ENCODE measurements around the gene TCP1.
"Not testable (repeated sequence)": the region's sequence is repeated elsewhere in the genome, so short reads cannot be mapped to it uniquely, and the experiment has no call there.

TCP1 gene

GRCh38 chr6:159789377-159790148 lies at the start of gene TCP1:
TCP1 (minus strand) TSS chr6:159789602; CDS start chr6:159789468, 134 bp downstream.
- peak; percentile 97 for DNase-seq (ENCODE audit: low spot score)

DNA sequence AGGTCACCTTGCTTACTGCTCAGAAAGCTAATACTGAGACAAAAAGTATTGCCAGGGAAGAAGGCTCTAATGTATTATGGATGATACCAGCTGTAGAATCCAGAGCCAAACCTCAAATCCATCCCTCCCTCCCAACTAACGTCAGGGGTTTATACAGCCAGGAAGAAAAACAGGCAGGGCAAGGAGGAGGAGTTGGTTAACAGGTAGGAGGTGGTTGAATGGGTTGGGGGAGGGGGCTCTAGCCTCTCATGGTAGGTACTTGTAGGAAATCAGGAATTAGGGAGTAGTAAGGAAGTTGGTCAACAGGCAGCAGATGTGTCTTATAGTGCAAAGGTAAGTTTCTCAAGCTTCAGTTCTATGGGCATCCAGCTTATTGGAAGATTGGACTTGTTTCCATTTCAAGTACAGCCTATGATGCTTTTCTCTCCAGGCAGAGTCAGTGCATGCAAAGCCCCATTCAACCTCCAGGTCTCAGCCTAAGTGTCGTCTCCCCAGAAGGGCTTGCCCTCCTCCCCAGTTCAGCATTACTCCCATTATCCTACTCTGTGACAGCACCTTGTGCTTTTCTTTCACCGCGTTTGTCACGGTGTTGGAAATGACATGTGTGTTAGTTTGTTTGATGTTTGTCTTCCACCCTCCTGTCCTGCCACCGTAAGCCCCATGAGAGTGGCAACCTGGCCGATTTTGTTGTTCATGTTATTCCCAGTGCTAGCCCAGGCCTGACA lies 48.8 kb upstream of the TCP1 start:
- DNase-seq (ENCODE audit: low spot score) = no peak

GRCh38 chr6:159837511-159837910 lies 48.1 kb upstream of the TCP1 start:
- DNase-seq (ENCODE audit: low spot score) = no peak

DNA sequence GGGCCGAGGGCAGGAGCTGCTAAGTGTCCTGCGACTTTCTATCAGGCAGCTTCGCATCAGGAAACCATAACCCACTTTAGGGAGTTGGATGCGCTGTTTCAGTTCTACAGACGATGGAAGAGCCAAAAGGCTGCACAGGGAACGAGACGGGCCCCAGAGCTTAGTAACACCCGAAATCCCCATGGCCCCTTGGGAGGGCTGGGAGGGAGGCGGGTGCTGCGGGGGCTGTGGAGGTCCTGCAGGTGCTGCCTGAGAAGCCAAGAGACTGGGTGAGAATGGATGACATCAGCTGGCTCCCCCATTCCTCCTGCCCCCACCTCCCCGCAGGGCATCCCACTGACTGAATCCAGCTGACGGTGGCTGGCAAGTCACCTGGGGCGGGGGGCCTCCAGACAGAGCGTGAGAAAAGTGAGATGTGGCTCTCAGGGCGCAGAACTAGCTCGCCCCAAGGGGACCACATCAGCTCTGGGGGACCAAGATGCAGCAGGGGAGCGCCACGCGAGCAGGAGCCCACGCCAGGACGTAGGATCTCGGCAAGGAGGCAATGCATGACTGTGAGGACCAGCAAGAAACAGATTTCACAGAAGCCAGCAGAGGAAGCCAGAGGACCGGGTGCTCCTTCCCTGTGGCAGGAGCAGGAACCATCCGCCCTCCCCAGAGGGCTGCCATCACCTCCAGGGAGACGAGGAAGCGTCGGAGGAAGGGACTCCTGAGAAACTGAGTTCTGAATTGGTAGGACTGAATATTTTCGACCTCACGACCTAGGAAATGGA lies 47.5 kb upstream of the TCP1 start:
- no peak for DNase-seq (ENCODE audit: low spot score)

DNA sequence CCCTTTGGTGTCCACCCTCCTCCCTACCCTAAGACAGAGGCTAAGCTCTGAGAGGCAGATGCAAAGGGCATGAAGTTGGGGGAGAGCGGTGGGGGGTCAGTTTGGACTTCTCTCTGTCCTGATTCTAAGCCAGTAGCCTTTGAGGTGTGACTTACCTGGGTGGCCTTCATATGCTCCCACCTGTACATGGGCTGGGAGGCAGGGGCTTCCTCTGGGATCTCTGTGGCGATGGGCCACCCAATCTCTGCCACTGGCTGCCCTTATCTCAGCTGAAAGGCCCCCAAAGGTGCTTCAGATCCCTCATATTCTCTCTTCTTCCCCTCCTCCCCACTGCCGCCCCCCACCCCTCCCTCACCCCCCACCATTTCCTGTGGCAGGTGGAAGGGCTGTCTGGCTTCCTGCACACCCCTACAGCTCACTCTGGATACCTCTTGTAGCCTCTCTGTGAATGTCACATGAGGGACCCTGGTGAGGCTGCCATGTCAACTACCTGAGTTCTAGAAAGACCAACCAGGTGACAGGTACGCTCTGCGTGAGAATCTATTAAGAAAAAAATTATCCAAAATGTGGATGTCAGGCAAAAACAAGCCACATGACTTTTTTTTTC lies 44.7 kb upstream of the TCP1 start:
- no peak for DNase-seq (ENCODE audit: low spot score)

DNA sequence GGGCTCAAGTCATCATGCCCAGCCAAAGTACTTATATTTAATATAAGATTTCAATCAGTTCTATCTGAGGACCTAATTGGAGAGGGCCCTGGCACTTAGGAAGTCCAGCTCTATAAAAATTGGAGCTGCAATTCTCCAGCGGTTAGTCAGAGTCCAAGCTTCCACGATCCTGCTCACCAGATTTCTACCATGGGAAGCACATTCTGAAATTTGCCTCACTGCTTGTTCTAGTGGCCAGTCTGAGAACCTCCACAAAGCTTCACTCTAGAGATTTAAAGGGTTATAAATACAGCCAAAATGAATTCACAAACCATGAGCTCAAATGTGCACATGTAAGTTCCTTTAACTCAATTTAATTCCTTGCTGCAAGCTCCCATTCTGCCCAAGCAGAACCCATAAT lies 44.2 kb upstream of the TCP1 start:
- DNase-seq (ENCODE audit: low spot score) = peak; percentile 44

- no peak for DNase-seq (ENCODE audit: low spot score)
Observed at GRCh38 chr6:159832946-159833345, 43.5 kb upstream of the TCP1 start.

DNA sequence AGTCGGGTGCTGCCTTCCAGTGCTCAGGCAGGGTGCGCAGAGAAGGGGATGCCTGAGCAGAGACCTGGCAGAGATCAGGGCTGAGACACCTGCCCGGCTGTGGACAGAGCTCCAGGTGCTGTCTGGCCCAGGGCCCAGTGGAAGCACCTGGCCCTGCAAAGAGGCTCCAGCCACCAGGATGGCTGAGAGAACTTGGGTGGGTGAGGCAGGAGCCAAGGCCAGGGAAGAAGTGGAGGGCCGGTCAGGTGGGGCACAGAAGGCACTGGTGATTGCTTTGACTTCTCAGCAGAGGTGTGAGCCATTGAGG lies 41.9 kb upstream of the TCP1 start:
- DNase-seq (ENCODE audit: low spot score) = no peak

GRCh38 chr6:159830501-159831372 lies 41.3 kb upstream of the TCP1 start:
- DNase-seq (ENCODE audit: low spot score) = peak; percentile 19

GRCh38 chr6:159829526-159829925 lies 40.1 kb upstream of the TCP1 start:
- no peak for DNase-seq (ENCODE audit: low spot score)

DNA sequence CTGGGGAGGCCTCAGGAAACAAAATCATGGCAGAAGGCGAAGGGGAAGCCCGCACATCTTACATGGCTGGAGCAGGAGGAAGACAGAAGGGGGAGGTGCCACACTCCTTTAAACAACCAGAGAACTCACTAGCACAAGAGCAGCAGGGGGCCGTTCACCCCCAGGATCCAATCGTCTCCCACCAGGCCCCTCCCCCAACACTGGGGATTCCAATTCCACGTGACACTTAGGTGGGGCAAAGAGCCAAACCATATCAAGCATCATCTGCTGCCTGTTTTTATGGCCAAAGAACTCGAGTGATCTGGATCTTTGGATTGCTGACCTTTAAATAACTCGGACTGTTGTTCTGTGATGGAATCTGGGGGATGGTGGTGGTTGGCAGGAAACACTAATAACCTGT lies 38.7 kb upstream of the TCP1 start:
- no peak for DNase-seq (ENCODE audit: low spot score)

GRCh38 chr6:159826968-159827647 lies 37.7 kb upstream of the TCP1 start:
- DNase-seq (ENCODE audit: low spot score) = no peak

GRCh38 chr6:159826004-159826403 lies 36.6 kb upstream of the TCP1 start:
- no peak for DNase-seq (ENCODE audit: low spot score)

DNA sequence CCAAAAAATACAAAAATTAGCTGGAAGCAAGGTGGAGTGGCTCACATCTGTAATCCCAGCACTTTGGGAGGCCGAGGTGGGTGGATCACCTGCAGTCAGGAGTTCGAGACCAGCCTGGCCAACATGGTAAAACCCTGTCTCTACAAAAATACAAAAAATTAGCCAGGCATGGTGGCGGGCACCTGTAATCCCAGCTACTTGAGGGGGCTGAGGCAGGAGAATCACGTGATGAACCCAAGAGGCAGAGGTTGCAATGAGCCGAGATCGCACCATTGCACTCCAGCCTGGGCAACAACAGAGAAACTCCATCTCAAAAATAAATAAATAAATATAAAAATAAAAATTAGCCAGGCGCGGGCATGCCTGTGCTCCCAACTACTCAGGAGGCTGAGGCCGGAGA lies 35.3 kb upstream of the TCP1 start:
- not testable (repeated sequence) for DNase-seq (ENCODE audit: low spot score)

DNA sequence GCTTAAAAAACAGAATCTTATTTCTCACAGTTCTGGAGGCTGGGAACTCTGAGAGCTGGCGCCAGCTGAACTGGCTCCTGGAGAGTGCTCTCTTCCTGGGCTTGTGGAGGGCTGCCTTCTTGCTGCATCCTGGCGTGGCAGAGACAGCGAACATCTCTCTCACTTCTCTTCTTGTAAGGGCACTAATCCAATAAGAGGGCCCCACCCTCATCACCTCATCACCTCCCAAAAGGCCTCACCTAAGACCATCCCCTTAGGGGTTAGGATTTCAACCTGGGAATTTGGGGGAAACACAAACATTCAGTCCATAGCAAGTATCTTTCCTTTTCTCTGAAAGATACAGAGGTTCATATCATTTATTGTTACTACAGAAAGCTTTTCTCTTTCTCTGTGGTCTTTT lies 34.6 kb upstream of the TCP1 start:
- DNase-seq (ENCODE audit: low spot score) = no peak

DNA sequence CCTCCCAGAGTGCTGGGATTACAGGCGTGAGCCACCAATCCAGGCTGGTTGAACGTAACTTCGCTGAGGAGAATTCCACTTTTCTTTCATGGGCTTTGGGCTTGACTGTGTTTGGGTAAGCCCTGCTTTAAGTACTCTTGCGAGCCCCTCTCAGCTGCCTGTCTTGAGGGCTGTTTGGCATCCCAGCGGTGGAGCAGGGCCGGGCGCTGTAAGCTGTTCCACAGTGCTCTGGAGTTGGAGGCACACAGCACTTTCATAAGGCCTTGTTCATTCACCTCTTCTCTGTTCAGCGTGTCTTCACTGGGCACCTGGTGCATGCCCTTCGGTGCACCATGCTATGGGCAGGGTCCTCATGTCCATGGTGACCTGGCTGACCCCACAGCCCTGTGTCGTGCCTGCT lies 32.3 kb upstream of the TCP1 start:
- DNase-seq (ENCODE audit: low spot score) = no peak

- no peak for DNase-seq (ENCODE audit: low spot score)
Observed at GRCh38 chr6:159821122-159821521, 31.7 kb upstream of the TCP1 start.

DNA sequence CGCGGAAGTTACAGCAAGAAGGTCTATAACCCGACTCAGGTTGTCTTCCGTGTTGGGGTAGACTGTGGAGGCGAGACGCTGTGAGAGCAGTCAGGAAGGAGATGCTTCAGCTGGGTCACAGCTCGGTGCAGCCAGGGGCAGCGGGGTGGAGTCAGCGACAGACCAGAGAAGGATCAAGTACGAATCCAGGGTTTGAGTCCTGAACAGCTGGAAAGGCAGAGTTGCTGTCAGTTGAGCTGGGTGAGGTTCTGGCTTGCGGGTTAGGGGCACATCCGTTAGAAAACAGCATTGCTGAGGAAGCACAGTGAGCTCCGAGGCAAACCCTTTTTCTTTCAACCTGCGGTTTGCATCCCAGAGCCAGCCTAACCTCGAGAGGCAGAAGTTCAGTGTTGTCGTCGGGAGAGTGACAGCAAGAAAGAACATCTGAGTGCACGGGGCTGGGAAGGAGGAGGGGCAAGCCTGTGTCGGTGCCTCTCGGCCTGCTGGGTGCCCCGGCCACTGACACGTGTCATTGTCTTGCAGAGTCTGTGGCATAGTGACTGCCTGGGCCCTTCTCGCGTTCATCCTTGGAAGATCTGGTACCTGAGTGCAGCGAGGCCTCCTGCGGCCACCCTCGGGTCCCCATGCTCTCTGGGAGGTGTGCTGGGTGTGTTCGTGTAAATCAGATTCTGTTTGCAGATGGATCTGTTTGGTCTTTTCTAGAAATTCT lies 30.7 kb upstream of the TCP1 start:
- DNase-seq (ENCODE audit: low spot score) = no peak

DNA sequence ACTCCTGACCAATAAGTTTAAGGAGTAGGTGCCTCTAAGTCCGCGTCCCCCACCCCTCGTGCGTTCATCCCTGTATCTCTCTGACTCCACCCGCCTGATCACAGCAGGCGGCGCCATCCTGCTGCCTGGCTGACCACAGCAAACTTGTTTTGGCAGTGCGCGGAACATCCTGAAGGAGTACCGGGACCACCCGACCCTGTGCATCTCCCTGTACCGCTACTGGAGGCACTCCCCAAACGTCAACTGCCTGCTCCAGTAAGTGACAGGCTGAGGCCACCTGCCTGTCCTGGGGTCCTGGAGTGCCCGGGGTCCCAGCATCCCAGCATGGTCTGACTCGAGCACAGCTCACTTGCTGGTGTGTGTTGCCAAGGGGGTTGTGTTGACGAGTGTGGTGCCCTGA lies 29.7 kb upstream of the TCP1 start:
- no peak for DNase-seq (ENCODE audit: low spot score)

DNA sequence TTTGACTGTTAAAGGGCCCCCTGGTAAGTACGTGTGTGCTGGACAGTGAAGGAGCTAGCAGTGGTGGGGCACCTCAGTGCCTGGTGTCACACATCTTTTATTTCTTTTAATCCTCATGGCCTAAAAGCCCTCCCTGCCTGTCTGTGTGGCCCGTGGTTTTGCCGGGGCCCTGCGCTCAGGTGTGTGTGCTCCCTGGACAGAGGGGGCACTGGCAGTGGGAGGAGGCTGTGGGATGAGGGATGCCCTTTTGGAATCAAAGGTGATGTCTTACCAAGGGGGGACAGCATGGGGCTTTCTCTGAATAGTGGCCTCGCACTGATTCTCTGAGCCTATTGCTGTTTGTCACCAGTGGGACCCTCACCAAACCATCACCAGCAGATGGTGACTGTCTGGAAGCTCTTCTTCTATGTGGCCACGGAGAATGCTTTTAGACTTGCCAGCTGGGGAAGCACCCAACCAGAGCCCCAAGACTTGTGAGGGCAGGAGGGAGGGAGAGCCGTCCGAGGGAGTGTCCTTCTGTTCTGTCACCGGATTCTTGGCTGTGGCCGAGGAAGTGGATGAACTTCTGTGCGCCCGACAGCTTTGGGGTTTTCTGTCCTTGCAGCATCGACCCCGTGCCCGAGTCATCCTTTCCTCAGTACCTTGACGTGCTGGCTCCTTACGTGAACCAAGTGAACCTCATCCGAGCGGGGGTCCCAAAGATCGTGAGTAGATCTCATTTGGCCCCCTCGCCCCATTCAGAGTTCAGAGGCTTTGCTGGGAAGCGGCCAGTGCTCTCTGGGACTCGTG lies 28.7 kb upstream of the TCP1 start:
- no peak for DNase-seq (ENCODE audit: low spot score)

Measured in hepatic stellate cell (primary cell).